GM19043 (cell line): ENCODE measurements around the gene UBE2Q2.
"Not testable (repeated sequence)": the region's sequence is repeated elsewhere in the genome, so short reads cannot be mapped to it uniquely, and the experiment has no call there.

ENCODE experiments used
- ATAC-seq: cut with Tn5 transposase; IDR thresholded peaks from one replicate; pipeline ENCODE4 v1.9.1; 2021; ENCODE audit warnings: low read depth; ENCODE audit not compliant: unreplicated experiment

Gene UBE2Q2

DNA sequence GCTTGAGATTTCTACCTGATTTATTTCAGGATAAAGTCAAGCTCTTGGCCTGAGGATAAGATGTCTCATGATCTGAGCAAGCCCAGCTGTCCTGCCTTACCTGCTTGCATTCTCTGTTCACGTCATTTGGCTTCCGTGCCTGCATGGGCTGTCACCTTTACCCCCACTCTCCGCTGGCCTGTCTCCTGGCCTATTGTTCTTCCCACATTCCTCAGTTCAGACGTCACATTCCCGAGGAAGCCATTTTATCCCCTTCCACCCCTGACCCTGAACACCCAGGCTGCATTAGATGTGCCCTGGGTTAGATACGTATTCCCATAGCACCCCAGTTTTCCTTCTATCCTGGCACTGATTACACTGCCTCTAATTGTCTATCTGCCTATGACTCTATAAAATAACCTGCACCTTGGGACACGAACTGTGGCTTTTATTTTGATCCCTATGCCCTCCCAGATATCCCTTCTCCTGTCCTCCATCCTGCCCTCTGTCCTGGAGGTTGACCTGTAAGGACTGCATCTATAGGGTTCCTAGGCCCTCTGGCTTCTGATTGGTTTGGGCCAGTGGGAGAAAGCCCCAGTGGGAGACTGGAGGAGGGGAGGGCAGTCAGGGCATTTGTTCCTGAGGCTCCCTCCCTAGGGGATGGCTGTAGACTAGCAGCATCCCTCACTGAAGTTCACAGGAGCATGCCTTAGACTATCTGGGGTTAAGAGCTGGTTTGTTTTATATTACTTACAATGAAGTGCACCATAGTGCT lies 19.2 kb upstream of the UBE2Q2 start:
- ATAC-seq: no peak

DNA sequence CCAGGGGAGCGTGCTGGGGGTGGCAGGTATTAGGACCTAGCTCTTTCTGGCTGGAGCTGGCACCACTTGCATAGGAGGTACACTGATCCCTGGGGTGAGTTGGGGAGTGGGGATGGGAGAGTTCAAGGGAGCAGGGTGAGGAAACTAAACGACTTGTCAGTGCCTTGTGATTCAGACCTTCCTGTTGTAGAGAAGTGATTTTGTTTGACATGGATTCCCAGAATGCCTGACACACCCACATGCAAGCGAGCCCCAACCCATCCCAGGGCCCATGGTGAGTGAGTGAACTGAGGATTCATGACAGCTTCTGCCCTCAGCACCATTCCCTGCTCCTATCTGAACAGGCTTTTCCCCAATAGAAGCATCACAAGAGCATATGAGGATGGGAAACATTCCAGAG lies 15.6 kb upstream of the UBE2Q2 start:
- no peak for ATAC-seq

DNA sequence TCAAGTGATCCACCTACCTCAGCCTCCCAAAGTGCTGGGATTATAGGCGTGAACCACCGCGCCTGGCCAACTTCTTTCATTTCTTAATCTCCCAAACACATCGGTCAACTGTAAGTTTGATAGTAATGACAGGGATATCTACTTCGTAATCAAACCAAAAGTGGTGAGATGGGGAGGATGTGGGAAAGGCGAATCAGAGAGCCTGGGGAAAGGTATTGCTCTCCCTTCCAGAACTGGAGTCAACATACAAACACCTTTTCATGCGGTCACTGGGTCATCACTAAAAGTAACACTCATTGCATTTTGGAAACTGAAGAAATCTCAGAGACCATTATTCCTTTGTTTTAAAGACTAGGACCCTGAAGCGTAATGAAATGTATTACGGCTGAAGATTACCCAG lies 14.8 kb upstream of the UBE2Q2 start:
- ATAC-seq: no peak

DNA sequence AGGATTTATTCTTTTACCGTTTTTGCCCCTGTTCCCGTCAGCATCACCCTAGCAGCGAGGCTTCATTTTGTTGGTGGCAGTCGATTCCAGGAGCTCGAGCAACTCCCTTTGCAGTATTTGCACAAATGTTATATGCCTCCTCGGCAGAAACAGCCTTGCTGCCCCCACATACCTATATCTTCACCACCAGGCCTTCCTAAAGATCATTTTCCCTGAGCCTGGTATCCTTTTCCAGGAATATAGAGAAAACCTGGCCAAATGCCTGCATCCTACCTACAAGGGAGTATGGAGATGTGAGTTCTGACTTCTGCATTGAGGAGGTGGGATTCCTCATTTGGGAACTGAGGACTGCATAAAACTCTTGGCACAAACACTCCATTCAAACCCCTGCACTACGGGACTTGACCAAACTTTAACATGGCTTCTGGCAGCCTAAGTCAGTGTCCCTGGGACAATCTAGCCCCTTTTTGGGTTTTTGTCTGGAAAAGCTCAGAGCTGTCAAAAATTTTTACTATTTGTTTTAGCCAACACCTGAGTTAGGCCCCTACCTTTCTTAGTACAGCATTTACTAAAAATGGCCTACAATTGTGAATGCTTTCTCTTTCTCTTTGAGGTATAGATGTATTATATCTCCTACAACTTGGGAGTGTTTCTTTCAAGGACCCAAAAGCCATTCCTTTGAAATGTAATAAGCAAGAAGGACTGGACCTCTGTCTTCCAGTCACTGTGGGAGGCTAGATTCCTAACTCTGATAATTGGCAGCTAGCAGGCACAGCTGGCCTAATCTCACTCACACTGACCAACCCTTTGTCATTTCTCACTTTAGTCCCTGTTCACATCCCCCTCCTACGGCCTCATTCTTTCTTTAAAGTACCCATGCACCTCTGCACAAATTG lies 12.1 kb upstream of the UBE2Q2 start:
- ATAC-seq: no peak

DNA sequence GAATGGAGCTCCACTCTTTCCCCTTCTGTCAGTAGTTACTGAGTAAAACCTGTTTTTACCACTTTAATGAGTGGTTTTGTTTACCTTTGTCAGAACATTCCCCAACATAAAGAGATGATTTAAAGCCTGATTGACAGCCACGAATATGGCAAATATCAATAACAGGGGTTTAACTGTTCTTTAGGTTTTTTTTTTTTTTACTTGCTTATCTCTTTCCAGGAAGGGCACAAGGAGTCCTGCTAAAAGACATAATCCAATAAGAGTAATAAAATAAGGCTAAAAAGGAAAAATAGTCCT lies 11.5 kb upstream of the UBE2Q2 start:
- ATAC-seq: no peak

DNA sequence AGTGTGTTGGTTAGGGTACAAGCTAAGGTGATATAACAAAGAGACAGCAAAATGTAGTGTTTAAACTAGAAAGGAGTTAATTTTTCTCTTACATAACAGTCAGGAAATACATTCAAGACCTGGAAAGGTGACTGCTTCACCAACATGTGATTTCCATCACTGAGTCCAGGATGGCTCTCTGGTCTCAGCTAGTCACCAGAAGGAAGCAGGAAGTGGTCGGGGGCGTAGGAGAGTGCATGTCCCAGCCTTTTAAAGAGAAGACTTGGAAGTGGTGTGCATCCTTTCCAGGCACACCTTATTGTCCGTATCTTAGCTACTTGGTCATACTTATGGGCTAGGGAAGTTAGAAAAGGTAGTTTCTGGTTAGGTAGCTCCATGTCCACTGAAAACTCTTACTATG lies 11.1 kb upstream of the UBE2Q2 start:
- ATAC-seq: no peak

DNA sequence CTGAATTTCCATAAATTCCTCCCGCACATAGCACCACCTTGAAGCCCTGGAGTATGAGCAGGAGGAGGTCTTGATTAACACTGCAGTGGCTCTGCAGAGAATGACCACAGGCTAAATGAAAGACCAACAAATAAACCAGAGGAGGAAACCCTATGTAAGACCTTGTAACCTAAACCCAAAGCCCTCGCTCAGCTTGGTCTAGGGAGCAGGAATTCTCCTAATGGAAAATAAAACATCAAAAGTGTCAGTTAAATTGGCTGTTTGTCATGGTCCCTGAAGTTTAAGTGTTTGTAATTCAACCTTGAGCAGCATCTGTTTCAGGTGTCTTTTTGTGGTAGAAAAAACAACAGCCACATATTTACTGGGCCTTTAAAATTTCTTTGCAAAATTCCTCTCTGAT lies 9.2 kb upstream of the UBE2Q2 start:
- no peak for ATAC-seq

DNA sequence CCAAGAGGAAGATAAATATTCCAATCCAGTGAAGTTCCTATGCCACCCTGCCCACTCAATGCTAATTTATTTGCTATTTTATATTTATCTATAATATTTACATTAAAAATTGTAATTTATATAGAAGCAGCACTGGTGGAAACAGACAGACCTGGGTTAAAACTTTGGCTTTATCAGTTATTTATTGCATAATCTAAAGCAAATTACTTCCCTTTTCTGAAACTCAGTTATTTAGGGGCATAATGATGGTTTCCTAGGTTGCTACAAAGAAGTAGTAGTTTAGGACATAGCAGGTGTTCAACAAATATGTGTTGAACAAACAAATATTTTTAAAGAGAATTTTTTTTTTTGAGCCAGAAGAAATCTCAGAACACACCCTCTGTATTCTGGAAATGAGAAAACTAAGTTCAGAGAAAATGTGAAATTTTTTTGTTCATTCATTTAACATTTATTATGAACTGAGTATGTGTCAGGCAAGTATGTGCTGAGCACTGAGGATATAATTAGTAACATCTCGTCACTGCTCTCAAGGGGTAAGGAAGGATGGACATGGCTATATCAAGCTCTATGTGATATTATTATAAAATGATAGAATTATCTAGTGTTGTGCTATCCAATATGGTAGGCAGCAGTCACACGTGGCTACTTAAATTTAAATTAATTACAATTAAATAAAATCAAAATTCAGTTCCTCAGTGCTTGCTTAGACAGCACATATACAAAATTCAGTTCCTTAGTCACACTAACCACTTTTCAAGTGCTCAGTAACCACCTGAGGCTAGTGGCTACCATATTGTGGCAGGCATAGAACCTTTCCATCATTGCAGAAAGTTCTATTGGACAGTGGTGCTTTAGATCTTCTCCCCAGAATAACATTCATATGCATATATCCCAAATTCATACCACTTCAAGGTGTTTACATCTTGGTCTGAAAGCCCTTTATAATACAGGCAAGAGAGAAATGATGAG lies 7.0 kb upstream of the UBE2Q2 start:
- ATAC-seq: no peak

DNA sequence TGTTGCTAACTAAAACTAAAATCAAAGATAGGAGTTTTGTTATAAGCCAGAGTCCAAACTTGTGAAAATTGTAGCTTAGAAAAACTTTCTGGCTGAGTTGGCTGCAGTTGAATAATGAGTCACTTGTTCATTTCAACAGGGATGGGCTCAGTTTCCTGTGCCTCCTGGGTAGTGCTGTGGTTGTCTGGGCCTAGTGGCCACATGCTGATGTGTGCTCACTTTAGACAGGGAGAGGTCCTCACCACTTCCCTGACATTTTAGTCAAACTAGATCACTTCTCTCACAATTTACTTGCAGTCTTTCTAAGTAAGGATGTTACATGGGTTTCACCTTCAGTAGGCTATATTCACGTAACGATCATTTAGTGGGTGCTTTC lies 6.3 kb upstream of the UBE2Q2 start:
- peak; percentile 82 for ATAC-seq

DNA sequence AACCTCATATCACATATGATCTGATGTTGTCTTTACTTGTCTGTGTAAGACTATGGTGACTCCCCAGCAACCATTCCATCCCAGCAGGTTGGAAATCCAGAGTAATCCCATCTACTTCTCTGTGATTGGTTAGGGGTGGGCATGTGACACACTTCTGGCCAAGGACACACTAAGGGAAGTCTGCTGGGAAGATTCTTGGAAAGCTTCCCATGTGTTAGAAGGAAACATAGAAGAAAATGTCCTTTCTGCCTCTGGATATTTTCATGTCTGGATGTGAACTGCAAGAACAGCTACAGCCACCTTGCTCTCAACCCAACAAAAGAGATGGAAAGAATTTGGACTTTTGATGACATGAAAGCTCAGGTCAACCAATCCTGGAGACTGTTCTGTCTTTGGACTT lies 2.6 kb upstream of the UBE2Q2 start:
- ATAC-seq: no peak

DNA sequence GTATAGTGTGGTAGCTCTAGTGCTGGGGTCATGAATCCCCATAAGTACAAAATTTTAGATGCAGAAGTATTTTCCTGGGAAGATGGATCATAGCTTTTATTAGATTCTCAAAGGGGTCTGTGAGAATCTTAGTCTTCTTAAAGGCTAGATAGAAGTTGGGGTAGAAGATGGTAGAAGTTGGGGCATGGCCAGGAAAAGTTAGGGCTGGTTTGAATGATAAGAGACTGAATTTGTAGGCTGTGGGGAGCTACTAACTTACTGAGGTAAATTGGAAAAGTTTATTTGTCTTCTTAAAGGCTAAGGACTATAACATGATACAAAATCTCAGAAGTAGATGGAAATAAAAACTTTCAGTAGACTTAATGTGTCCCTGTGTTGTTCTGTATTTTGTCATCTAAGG lies 1.6 kb upstream of the UBE2Q2 start:
- no peak for ATAC-seq

DNA sequence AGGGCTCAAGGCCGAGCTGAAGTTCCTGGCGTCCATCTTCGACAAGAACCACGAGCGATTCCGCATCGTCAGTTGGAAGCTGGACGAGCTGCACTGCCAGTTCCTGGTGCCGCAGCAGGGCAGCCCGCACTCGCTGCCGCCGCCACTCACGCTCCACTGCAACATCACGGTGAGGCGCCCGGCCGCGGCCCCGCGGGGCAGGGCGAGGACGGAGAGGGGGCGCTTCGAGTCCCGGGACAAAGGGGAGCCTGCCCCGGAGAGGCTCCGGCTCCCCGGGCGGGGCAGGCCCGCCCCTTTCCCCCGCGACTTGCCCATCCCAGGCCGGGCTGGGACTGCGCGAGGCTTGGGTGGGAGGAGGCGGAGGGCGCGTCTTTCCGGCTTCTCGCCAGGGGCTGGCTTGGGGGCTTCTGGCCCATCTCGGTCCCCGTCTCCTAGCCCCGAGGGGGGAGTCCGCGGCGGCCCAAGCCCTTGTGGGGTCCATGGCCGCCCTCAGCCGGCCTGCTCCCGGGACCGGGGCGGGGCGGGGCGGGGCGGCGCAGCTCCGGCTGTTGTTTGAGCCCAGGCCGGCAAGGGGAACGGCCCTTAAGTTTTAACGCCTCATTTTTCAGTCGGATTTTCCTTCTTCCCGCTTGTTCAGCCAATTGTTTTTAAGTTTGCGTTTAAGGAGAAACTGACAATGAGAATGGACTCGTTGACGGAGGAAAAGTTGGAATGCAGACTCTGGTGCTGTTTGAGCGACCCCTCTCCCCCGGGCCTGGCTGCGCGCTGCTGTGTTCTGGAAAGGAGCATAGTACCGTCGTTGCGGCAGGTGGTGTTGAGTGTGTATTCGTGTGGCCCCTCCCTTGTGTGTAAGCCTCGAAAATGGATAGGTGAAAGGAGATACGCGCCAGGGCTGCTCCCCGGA lies 683 bp downstream of the UBE2Q2 start:
- ATAC-seq: peak; percentile 30

DNA sequence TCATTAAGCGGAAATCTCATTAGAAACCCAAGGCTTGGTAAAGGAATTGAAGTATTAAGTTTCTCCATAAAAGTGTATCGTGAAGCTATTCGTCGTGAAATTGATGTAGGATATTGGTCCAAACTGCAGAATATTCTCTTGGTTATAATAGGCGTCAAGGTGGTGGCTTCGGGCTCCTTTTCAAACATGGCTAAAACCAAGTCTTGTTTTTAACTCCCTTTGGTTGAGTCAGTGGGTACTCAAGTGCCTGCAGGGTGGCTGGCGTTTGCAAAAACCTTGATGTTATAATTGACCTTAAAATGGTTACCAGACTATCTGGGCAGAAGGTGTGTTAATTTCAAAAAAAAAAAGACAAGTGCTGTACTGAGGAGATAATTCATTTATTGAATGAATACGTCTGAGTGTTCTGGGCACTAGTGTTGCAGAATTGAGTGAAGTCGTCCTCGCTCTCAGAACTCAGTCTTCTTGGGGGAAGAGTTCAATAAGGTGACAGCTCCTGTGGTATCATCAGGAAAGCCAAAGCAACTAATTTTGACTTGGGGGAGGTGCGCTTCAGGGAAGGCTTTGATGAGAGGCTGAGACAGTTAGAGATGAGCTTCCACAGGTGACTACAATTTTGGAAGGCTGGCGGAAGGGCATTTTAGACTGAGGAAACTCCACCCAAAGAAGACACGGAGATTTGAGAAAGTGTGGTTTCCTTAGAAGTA lies 1.5 kb downstream of the UBE2Q2 start:
- no peak for ATAC-seq

DNA sequence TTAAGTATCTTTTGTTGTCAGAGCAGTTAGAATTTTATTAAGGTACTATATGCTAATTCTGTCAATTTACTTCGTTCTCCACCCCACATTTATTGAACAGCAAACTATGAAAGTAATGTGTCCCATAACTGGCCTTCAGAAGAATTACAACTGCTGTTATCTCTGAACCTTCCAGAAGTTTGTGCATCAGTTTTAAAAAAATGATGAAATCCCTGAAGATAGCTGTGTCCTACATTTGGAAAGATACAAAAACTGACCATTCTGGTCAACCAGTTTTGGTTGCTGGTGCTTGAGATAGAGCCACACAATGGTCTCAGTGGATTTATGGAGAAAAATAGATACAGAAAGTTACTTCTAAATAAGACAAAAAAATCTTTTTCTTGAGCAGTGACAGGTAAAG lies 5.9 kb downstream of the UBE2Q2 start:
- no peak for ATAC-seq

DNA sequence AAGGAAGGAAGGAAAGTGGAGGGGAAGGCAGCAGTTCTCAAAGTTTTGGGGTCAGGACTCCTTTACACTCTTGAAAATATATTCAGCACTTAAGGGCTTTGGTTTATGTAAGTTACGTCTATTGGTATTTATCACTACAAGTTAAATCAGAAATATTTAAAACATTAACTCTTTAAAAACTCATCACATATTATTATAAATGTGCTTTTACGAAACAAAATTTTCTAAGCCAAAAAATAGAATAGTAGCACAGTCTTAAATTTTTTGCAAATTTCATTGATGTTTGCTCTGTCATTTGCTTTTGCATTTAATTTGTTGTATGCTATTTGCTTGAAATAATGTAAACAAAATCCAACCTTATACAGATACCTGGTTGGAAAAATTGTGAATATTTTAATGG lies 7.5 kb downstream of the UBE2Q2 start:
- ATAC-seq: no peak

DNA sequence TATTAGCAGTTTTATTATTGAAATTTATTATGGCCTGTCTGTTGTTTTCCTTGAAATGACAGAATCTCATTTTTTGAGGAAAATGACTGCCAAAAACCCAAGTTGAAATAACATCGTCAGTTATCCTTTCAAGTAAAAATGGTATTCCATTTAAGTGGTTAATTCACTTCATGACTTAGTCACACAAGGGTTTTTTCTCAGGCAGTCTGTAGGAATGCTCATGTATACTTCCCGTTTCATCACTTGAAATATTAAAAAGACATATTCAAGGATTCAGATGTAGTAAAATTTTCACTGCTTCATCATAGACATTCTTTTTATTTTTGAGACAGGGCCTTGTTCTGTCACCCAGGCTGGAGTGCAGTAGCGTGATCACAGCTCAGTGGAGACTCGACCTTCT lies 8.3 kb downstream of the UBE2Q2 start:
- not testable (repeated sequence) for ATAC-seq

DNA sequence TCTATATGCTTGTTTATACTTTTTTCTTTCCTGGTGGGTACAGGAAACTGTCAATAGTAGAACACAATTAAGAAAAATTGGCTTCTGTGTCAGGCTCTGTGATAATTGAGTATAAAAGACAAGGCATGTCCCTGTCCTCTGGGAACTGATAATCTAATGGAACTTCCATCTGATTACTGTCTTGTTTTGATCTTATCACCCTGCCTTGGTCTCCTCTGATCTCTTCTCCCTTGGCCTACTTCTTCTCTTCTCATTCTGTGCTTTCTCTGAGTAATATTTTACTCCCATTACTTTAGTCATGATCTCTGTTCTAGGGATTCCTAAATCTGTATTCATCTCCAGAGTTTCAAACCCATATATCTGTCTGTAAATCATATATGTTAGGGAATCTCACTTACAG lies 14.6 kb downstream of the UBE2Q2 start:
- ATAC-seq: no peak

DNA sequence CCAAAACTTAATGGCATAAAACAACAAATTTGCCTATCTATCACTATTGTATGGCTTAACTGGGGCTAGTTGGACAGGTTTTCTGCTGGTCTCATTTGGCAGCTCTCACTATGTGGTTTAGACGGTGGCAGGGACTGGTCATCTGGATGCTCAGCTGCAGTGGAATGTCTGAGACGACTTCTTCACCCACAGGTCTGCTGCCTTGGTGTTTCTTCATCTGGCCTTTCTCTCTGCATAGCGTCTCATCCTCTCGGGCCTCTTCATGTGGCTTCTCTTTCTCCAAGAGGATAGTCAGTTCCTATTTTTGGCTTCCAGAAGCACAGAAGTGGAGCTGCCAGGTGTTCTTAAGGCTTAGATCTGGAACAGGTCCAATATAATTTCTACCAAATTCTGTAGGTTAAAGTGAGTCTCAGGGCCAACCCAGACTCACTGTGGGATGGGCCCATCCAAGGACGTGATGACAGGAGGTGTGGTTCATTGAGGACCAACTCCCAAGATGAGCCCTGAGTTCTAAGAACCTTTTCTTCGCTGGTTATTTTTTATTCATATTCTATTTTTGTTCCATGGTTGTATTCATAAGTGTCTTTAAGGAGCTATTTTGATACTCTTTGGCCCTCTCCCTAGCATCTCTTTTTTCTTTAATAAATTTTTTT lies 18.6 kb downstream of the UBE2Q2 start:
- ATAC-seq: no peak

DNA sequence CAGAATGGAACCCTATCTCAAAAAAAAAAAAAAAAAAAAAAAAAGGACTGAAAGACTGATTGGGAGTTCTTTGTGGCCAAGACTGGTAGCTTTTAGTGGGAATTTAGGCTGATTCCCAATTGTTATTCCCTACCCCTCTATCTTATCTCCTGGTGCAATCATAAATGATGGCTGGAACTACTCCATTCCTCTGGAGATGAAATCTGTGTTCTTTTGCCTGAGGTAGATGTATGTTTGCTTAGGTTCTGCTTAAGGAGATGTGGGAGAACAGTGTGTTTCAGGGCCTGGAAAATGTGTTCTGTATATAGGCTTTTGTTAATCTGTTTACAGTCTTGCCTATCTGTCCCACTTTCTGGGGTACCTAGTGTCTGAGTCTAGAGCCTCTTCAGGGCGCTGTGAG lies 19.5 kb downstream of the UBE2Q2 start:
- ATAC-seq: no peak
